Subcutaneous adipose tissue (tissue), 4 donors: ENCODE results near the gene THUMPD3. TPM values are rescaled to one million over a fixed set of nuclear protein-coding genes. Genes with fewer than 3 reads are reported as not detected.

ENCODE experiments used
- CTCF ChIP-seq: fragments of 450-650 bp; IDR thresholded peaks from one replicate; pipeline ENCODE4 v1.5.1; 2016; ENCODE audit warnings: low read depth, mild to moderate bottlenecking, control low read depth, antibody characterized with exemption, moderate library complexity
- total RNA-seq, 4 donors: library from RNA; depleted of rRNA; stranded (reverse); fragments of >200 nt; gene quantifications; one replicate each; pipeline ENCODE4 v1.1.0, GENCODE V29; 2016

Gene THUMPD3
- total RNA-seq, 4 donors from 2014 or later: 20.7 to 53.8 (median 23.4) TPM

GRCh38 chr3:9405756-9406155, 42.9 kb downstream of the THUMPD3 start:
- no peak for TF ChIP-seq CTCF

- no peak for TF ChIP-seq CTCF
These were observed 44.2 kb downstream of the THUMPD3 start for GRCh38 chr3:9406856-9407626.

DNA sequence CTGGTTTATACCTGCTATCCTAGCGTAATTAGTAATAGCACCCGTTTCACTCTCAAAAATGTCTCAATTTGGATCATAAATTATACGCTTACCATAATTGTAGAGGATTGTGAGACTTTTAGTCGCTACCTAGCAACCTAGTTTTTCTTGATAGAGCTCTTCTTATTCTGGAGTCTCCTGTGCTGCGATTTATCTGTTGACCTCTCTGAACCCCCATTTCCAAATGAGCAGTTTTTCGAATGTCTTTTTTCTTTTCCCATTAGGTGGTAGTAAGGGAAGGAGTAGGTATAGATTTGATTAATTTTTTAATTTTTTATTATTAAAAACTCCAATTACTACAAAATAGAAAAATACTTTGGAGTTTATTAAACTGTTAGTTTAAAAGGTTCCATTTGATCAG, 45.2 kb downstream of the THUMPD3 start:
- no peak for TF ChIP-seq CTCF

- no peak for TF ChIP-seq CTCF
These were observed 45.7 kb downstream of the THUMPD3 start for GRCh38 chr3:9408546-9408945.

DNA sequence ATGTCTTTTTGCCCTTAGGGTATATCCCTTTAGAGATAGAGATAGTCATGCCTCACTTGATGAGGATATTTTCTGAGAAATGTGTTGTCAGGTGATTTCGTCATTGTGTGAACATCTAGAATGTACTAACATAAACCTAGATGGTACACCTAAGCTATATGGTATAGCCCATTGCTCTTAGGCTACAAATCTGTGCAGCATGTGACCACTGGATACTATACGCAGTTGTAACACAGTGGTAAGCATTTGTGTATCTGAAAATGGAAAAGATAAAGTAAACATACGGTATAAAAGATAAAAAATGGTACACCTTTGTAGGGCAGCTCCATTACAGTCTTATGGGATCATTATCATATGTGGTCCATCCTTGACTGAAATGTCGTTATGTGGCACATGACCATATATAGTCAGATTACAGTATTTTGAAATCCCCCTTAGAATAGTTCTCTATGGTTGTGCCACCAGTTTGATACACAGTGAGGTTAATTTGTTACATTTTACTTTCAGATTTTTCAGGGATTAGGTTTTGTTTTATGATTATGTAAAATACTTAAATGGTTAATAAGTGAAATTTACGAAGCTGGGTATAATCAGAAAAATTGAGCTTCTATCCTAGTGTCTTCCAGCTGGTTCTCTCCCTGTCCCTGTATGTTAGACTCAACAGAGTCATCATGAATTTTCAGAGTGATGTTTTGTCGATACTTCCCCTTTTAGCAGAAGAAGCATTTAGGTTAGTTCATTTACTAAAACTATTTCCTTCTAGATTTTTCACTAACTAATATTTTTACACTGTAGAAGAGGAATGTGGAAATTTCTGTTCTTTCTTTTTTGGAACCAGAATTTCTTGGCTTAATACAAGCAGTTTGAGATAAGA, 47.4 kb downstream of the THUMPD3 start:
- no peak for TF ChIP-seq CTCF

DNA sequence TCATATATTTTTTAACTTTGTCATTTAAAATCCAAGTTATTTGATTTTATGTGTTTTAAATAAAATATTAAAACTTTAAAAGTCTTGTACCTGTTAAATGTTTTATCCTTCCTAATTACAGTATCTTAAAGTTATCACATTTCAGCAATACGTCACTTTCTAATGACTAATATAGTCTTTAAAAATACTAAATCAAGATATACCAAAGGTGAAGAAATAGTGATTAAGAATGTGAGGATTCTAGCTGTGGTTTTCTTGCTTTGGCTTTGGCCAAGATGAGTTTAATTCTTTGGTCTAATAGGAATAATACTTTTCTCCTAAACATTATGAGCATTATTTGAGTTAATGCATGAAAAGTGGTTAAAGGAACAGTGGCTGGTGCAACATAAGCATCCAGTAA, 48.4 kb downstream of the THUMPD3 start:
- TF ChIP-seq CTCF: no peak

GRCh38 chr3:9412293-9412692, 49.4 kb downstream of the THUMPD3 start:
- no peak for TF ChIP-seq CTCF
